Measurements from ENCODE around the gene DNAH2.

- no peak for TF ChIP-seq CTCF (IDR thresholded peaks at IDR 0.05)
- no peak for TF ChIP-seq MAX (IDR thresholded peaks at IDR 0.05; ENCODE audit: low read depth)
- TF ChIP-seq, protein P1, sequence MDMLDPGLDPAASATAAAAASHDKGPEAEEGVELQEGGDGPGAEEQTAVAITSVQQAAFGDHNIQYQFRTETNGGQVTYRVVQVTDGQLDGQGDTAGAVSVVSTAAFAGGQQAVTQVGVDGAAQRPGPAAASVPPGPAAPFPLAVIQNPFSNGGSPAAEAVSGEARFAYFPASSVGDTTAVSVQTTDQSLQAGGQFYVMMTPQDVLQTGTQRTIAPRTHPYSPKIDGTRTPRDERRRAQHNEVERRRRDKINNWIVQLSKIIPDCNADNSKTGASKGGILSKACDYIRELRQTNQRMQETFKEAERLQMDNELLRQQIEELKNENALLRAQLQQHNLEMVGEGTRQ (IDR thresholded peaks at IDR 0.05; ENCODE audit: borderline replicate concordance, low read depth, low read length): no peak
- no peak for TF ChIP-seq ZBTB33 (IDR thresholded peaks at IDR 0.05; ENCODE audit: borderline replicate concordance, low read depth)
- TF ChIP-seq FOXM1 (IDR thresholded peaks at IDR 0.05; ENCODE audit: low read depth): no peak
Measured at GRCh38 chr17:7855660-7856010, 138.1 kb downstream of the DNAH2 start.

Data from SK-N-SH (cell line).